ENCODE measurements around the gene OTOR. TPM values are rescaled to one million over a fixed set of nuclear protein-coding genes. Genes with fewer than 3 reads are reported as not detected.
A peak's percentile ranks its signal among the peaks of the same experiment; 100 is the strongest.

Gene OTOR, protein sequence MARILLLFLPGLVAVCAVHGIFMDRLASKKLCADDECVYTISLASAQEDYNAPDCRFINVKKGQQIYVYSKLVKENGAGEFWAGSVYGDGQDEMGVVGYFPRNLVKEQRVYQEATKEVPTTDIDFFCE
- total RNA-seq = not detected
- polyA plus RNA-seq = not detected
- long read RNA-seq, donor 1 = 0 reads
- long read RNA-seq, donor 2 = 0 reads
- long read RNA-seq, donor 3 = 0 reads
- long read RNA-seq, donor 4 = 0 reads
- long read RNA-seq, donor 5 = 0 reads
- long read RNA-seq, donor 6 = 0 reads
- long read RNA-seq, donor 7 = 0 reads
- long read RNA-seq, donor 8 = 0 reads
- long read RNA-seq, donor 9 = 0 reads
- long read RNA-seq, donor 10 = 0 reads

DNA sequence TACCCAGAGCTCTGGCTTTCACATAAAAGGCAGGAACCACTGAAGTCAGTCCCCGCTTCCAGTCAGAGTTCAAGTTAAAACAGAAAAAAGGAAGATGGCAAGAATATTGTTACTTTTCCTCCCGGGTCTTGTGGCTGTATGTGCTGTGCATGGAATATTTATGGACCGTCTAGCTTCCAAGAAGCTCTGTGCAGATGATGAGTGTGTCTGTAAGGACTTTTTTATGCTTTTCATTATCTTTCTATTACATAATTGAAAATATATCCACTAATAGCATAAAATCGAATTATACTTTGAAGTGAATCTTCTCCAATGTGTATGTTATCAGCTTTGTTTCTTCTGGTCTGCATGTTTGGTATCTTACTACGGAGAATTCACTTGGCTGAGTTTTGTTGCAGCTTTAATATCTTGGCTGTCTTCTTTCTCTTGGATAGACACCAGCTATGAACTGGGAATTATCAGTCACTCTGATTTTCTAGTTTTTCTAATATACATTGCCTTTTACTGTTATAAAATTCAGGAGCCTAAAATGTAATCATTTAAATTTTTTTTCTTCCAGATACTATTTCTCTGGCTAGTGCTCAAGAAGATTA, at the start of gene OTOR:
Gene OTOR (plus strand): TSS at position 51 of the 593 bp plus-strand sequence. CDS start 44 bp downstream, at position 95.
- Histone ChIP-seq H3K4me1 (replicated peaks in 1 of 2) (no peaks in the 10 kb centered on the region), H3K27me3 (peaks cover 3% of the 10 kb centered on the region), H3K27ac (no peak within 1 kb of the TSS), H3K4me3 (no peak within 1 kb of the TSS), H3K36me3 (replicated peaks in 1 of 2) (no peaks in the 10 kb centered on the region), H3K9me3 (replicated peaks in 1 of 3) (no peaks in the 10 kb centered on the region)
- DNase-seq = no peak
- 61 to 64% (median 63%) methylated on average over 5 of the region's 5 CpGs for WGBS, 4 donors
- no peak for TF ChIP-seq POLR2A (IDR thresholded peaks at IDR 0.05)
- TF ChIP-seq, protein P1, sequence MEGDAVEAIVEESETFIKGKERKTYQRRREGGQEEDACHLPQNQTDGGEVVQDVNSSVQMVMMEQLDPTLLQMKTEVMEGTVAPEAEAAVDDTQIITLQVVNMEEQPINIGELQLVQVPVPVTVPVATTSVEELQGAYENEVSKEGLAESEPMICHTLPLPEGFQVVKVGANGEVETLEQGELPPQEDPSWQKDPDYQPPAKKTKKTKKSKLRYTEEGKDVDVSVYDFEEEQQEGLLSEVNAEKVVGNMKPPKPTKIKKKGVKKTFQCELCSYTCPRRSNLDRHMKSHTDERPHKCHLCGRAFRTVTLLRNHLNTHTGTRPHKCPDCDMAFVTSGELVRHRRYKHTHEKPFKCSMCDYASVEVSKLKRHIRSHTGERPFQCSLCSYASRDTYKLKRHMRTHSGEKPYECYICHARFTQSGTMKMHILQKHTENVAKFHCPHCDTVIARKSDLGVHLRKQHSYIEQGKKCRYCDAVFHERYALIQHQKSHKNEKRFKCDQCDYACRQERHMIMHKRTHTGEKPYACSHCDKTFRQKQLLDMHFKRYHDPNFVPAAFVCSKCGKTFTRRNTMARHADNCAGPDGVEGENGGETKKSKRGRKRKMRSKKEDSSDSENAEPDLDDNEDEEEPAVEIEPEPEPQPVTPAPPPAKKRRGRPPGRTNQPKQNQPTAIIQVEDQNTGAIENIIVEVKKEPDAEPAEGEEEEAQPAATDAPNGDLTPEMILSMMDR (IDR thresholded peaks at IDR 0.05) = no peak
- intact Hi-C loops (cut with DNase I) = loop anchor here in 1 of 2 donors (10.0 kb wide), 1 partner anchor 64 kb away; no protein-coding TSS in a partner anchor

DNA sequence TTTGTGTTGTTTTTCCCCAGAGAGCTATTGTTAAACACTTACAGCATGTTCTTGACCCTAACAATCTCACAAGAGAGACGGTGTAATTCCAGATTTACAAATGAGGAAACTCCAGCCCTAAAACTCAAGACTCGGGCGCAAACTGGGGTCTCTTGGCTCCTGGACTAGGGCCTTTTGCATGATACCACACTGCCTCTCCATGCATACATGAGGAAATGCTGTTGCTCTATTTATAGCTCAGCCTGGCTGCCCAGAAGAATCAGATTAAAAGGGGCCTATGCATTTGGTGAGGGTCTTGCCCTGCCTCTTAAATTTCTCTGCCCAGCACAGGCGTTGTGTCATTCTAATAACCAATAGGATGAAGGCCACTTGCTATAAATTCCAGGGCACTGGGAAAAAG, 48.9 kb upstream of the OTOR start:
- no peaks in the 10 kb centered on the region for H3K4me1 ChIP-seq (replicated peaks in 1 of 2)
- H3K4me3 ChIP-seq = no peak overlapping the region
- TF ChIP-seq, protein P1 (IDR thresholded peaks at IDR 0.05) = no peak
- no peak for TF ChIP-seq POLR2A (IDR thresholded peaks at IDR 0.05)
- no peaks in the 10 kb centered on the region for H3K36me3 ChIP-seq (replicated peaks in 1 of 2)
- DNase-seq = no peak
- intact Hi-C loops (cut with DNase I) = no loop called here
- no peaks in the 10 kb centered on the region for H3K9me3 ChIP-seq (replicated peaks in 1 of 3)
- H3K27ac ChIP-seq = no peak overlapping the region
- WGBS, 4 donors = 65 to 76% (median 71%) methylated on average over 4 of the region's 4 CpGs
- H3K27me3 ChIP-seq = no peaks in the 10 kb centered on the region

DNA sequence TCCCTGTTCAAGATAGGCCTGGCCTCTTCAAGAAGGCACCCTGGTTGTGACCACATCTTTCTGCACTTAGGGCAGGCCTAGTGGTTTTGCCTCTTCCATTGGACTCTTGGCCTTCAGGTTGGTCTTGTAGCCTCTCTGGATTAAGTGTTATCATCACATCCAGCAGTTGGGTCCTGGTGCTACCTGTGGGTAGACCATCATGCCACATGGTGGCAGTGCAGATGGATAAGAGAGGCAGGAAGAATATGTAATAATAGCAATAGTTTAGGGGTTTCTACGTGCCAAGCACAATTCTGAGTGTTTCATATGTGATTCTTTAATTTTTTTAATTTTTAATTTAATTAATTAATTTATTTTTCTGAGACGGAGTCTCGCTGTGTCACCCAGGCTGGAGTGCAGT, 46.9 kb upstream of the OTOR start:
- Histone ChIP-seq H3K4me3 (no peak overlapping the region), H3K27me3 (no peaks in the 10 kb centered on the region), H3K9me3 (replicated peaks in 1 of 3) (no peaks in the 10 kb centered on the region), H3K4me1 (replicated peaks in 1 of 2) (no peaks in the 10 kb centered on the region), H3K27ac (no peak overlapping the region), H3K36me3 (replicated peaks in 1 of 2) (no peaks in the 10 kb centered on the region)
- DNase-seq = peak in 1 of 7 donors; percentile 16
- 60 to 84% (median 75%) methylated on average over 3 of the region's 3 CpGs for WGBS, 4 donors
- intact Hi-C loops (cut with DNase I) = no loop called here
- TF ChIP-seq, protein P1 (IDR thresholded peaks at IDR 0.05) = peak in 3 of 6 experiments; percentile 15 to 30 (median 19)
- no peak for TF ChIP-seq POLR2A (IDR thresholded peaks at IDR 0.05)

DNA sequence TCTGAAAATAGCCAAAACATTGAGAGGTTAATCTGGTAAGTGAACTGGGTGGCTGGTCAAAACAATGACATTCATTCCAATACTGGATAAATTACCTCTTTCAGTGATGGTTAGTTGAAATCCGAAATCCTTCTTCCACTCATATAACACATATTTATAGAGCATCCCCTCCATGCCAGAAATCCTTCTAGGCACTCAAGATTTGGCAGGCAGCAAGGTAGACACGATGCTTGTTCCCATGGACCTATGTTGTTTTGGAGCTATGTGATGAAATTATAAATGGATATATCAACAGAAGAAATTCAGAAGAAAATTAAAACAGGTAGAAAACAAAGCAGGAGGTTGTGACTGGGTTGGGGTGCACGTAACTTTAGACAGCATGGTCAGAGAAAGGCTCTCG, 44.6 kb upstream of the OTOR start:
- no peaks in the 10 kb centered on the region for H3K27me3 ChIP-seq
- intact Hi-C loops (cut with DNase I) = no loop called here
- 66 to 85% (median 83%) methylated on average over 4 of the region's 4 CpGs for WGBS, 4 donors

More for the DNA sequence above, 44.6 kb upstream of the OTOR start:
- Histone ChIP-seq H3K9me3 (replicated peaks in 1 of 3) (no peaks in the 10 kb centered on the region), H3K36me3 (replicated peaks in 1 of 2) (no peaks in the 10 kb centered on the region), H3K4me3 (no peak overlapping the region), H3K4me1 (replicated peaks in 1 of 2) (no peaks in the 10 kb centered on the region), H3K27ac (no peak overlapping the region)
- TF ChIP-seq, protein P1 (IDR thresholded peaks at IDR 0.05) = no peak
- no peak for TF ChIP-seq POLR2A (IDR thresholded peaks at IDR 0.05)
- DNase-seq = no peak

Data from adrenal gland (tissue), 19 donors.